GM12878 (cell line): ENCODE data around the gene MAGI1. TPM values are rescaled to one million over a fixed set of nuclear protein-coding genes. Genes with fewer than 3 reads are reported as not detected.

Experiments
- ATAC-seq: fragments of 200-7000 bp; cut with Tn5 transposase; 3 replicates; pipeline ENCODE4 v1.9.1; 2020; ENCODE audit warnings: mild to moderate bottlenecking, moderate library complexity
- BruUV-seq: library from RNA; stranded (reverse); fragments of 400-500 nt; replicated peaks from 2 replicates; lab custom pipeline; 2021; lab: Mats Ljungman, UMichigan
- CTCF ChIA-PET: fragments of 300-600 bp; sonication (Branson Sonifier 250); formaldehyde crosslinking; extraction: SDS; loops from one replicate; lab custom pipeline; 2021; ENCODE audit warnings: inconsistent platforms; lab: Yijun Ruan, JAX
- POLR2A ChIA-PET: fragments of 350-600 bp; formaldehyde crosslinking; extraction: SDS; loops from one replicate; lab custom pipeline; 2021; ENCODE audit warnings: inconsistent platforms; lab: Charles Lee
- RAD21 ChIA-PET: fragments of 300-600 bp; sonication (Branson Sonifier 250); formaldehyde crosslinking; loops from one replicate; lab custom pipeline; 2023; ENCODE audit warnings: antibody characterized with exemption; ENCODE audit not compliant: unreplicated experiment; lab: Charles Lee
- SMC1A ChIA-PET: fragments of 300-600 bp; sonication (Branson Sonifier 250); formaldehyde crosslinking; loops from one replicate; lab custom pipeline; 2023; ENCODE audit not compliant: unreplicated experiment, uncharacterized antibody; lab: Charles Lee
- DNase-seq: peaks from one replicate; pipeline ENCODE4 v3.0.0-alpha.2; 2011; ENCODE audit warnings: low read depth, low spot score
- FAIRE-seq: peaks from 3 replicates; lab custom pipeline; 2011; peaks lifted over from hg19 to GRCh38; lab: Jason Lieb, UNC
- H2AFZ ChIP-seq: 2 replicates; pipeline ENCODE4 v1.6.0; 2011; ENCODE audit warnings: low read depth, low read length, control low read depth; ENCODE audit not compliant: control insufficient read depth
- H3K27ac ChIP-seq: 2 replicates; pipeline ENCODE4 v1.5.1; 2011; ENCODE audit warnings: control low read depth; ENCODE audit not compliant: control insufficient read depth, insufficient read depth
- H3K27me3 ChIP-seq, 2 experiments: replicated peaks in 1 of 2; 2 replicates each; pipeline versions ENCODE4 v1.6.0 to v1.6.1; 2011; ENCODE audit warnings: low read length in 1 of 2; ENCODE audit not compliant: control insufficient read depth in 2 of 2, insufficient read depth in 2 of 2
- H3K36me3 ChIP-seq, 2 experiments: 2 replicates each; pipeline ENCODE4 v1.5.1; 2011; ENCODE audit warnings: low read length in 1 of 2; ENCODE audit not compliant: control insufficient read depth in 2 of 2, insufficient read depth in 2 of 2
- H3K4me1 ChIP-seq: 2 replicates; pipeline ENCODE4 v1.6.1; 2011; ENCODE audit warnings: mild to moderate bottlenecking, low read length, moderate library complexity, mixed read lengths; ENCODE audit not compliant: control insufficient read depth, insufficient read depth
- H3K4me2 ChIP-seq: 2 replicates; pipeline ENCODE4 v1.6.0; 2011; ENCODE audit warnings: control low read depth; ENCODE audit not compliant: control insufficient read depth, insufficient read depth
- H3K4me3 ChIP-seq: fragments of 200-600 bp; sonication (generic); 2 replicates; pipeline ENCODE4 v1.5.1; 2016
- H3K79me2 ChIP-seq: 2 replicates; pipeline ENCODE4 v1.6.0; 2011; ENCODE audit warnings: low read length; ENCODE audit not compliant: control insufficient read depth, insufficient read depth
- H3K9ac ChIP-seq: 2 replicates; pipeline ENCODE4 v1.8.0; 2011; ENCODE audit warnings: low read length, control low read depth, mixed read lengths; ENCODE audit not compliant: control insufficient read depth, insufficient read depth
- H3K9me3 ChIP-seq: replicated peaks from 3 replicates; pipeline ENCODE4 v1.5.1; 2011; ENCODE audit warnings: mild to moderate bottlenecking, low read length; ENCODE audit not compliant: control insufficient read depth, insufficient read depth
- H4K20me1 ChIP-seq: 2 replicates; pipeline ENCODE4 v1.6.0; 2011; ENCODE audit not compliant: control insufficient read depth, insufficient read depth
- ASH2L ChIP-seq: fragments of 300-600, 200-600 bp; sonication (generic); IDR thresholded peaks from 2 replicates; pipeline ENCODE4 v1.6.1; 2017; ENCODE audit warnings: low read depth, mild to moderate bottlenecking, borderline replicate concordance
- ATF2 ChIP-seq: IDR thresholded peaks from 2 replicates; pipeline ENCODE4 v1.6.1; 2012; ENCODE audit warnings: low read length, inconsistent platforms
- BMI1 ChIP-seq: fragments of 450-650 bp; IDR thresholded peaks from 2 replicates; pipeline ENCODE4 v1.6.1; 2016; ENCODE audit warnings: mild to moderate bottlenecking, moderate library complexity, borderline replicate concordance
- CREB1 ChIP-seq: IDR thresholded peaks from 2 replicates; pipeline ENCODE4 v1.6.1; 2012; ENCODE audit warnings: low read depth, mild to moderate bottlenecking, inconsistent platforms
- GABPA ChIP-seq: IDR thresholded peaks from 2 replicates; pipeline ENCODE4 v1.6.1; 2014; ENCODE audit warnings: antibody characterized with exemption, low read depth, mild to moderate bottlenecking, inconsistent platforms
- NFYB ChIP-seq: IDR thresholded peaks from 2 replicates; pipeline ENCODE4 v1.6.1; 2011; ENCODE audit warnings: low read depth, mild to moderate bottlenecking, low read length, improper control_type of control experiment, moderate library complexity; ENCODE audit not compliant: insufficient read depth
- PAX5 ChIP-seq: IDR thresholded peaks from 2 replicates; pipeline ENCODE4 v1.6.1; 2011; ENCODE audit warnings: low read depth, low read length, borderline replicate concordance
- SP1 ChIP-seq: IDR thresholded peaks from one replicate; pipeline ENCODE4 v1.6.1; 2011; ENCODE audit warnings: low read depth, low read length
- SPI1 ChIP-seq: IDR thresholded peaks from 2 replicates; pipeline ENCODE4 v1.6.1; 2011; ENCODE audit warnings: low read depth, mild to moderate bottlenecking, low read length, moderate library complexity, borderline replicate concordance; ENCODE audit not compliant: insufficient read depth
- TARDBP ChIP-seq: IDR thresholded peaks from 2 replicates; pipeline ENCODE4 v1.6.1; 2016; ENCODE audit warnings: borderline replicate concordance
- USF2 ChIP-seq: IDR thresholded peaks from 2 replicates; pipeline ENCODE4 v1.6.1; 2011; ENCODE audit warnings: low read depth, low read length, improper control_type of control experiment, borderline replicate concordance
- WGBS: methylation state at CpG from one replicate; pipeline ENCODE4 v1.1.6; 2016; ENCODE audit warnings: low lambda C conversion rate; ENCODE audit not compliant: insufficient replicate concordance, insufficient coverage; ENCODE audit errors: missing lambda C conversion rate; 5-methylcytosine and 5-hydroxymethylcytosine counted together
- in situ Hi-C: fragments of 300-500 bp; cut with MboI; formaldehyde crosslinking; loops from 9 replicates; pipeline ENCODE4 v1.14.3; 2018; ENCODE audit warnings: mixed read lengths
- intact Hi-C: fragments of 100-400 bp; cut with micrococcal nuclease; formaldehyde crosslinking; loops from one replicate; pipeline ENCODE4 v1.14.2; 2022; ENCODE audit not compliant: unreplicated experiment
- polyA plus RNA-seq, 11 experiments: library from polyadenylated mRNA; depleted of rRNA in 4 of 11; unstranded in 6 of 11; stranded (reverse) in 5 of 11; fragments of >200 nt; fragmentation: Nextera tagmentation in 4 of 11; fragmentation: Illumina TruSeq in 1 of 11; extraction: Ambion mirVana in 4 of 11; extraction: Trizol in 1 of 11; gene quantifications; 1 replicate in 1 of 11; 2 replicates in 10 of 11; pipeline versions ENCODE4 v1.2.1 to v1.2.3, GENCODE V29; 2011 to 2016; ENCODE audit warnings: inconsistent platforms in 2 of 11, missing spikeins in 2 of 11, low read depth in 1 of 11
- total RNA-seq, 4 experiments: library from RNA; depleted of rRNA in 3 of 4; stranded (reverse); fragments of >200 nt in 3 of 4; fragmentation: Illumina TruSeq in 1 of 4; extraction: Trizol in 1 of 4; gene quantifications; 2 replicates each; pipeline versions ENCODE4 v1.2.1 to v1.2.3, GENCODE V29; 2013 to 2021

Gene MAGI1
- total and polyA plus RNA-seq, 10 of the 15 experiments (the other 5 are each of a cell fraction or from before 2014, with no cell fraction given) = 0.02 to 3.3 (median 0.29) TPM; not detected in 1

DNA sequence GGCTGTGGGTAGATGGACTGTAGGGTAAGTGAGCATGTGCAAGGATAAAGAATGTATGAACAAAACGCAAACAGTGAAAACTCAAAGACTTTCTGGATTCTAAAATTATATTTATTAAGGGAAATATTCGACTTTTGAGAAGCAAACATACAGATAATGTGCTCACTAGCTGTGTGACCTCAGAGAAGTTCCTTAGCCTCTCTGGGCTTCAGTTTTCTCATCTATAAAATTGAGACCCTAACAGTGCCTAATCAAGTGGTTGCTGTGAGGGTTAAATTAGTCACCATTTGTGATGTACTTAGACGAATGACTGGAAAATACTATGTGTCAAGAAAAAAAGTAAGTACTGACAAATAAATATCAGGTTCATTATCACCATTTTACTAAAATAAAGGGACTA is 261.7 kb downstream of the MAGI1 start:
- ChIA-PET RAD21 (no interaction called here), CTCF (no interaction called here)
- no peak for DNase-seq

DNA sequence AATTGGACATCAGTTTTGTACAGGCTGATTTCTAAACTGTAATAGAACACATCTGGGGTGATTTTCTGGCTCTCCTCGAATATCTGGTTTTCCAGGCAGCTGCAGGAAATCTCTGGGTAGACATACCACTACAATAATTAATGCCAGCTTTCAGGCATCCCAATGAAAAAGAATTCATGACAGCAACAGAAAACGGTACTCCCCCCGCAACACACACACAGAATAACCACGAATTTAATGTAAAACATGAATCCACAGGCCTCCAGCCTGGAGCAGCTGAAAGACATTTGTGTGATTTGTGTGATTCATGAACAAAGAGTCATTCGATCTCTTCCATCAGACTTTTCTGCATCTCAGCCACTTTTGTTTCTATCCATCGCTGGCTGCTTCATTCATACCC is 262.2 kb downstream of the MAGI1 start:
- SMC1A ChIA-PET = no interaction called here
- Histone ChIP-seq H3K9me3 (no peaks in the 10 kb centered on the region), H3K4me2 (no peak overlapping the region), H4K20me1 (no peaks in the 10 kb centered on the region), H3K4me3 (no peak overlapping the region), H3K27ac (no peak overlapping the region), H3K27me3 (no peaks in the 10 kb centered on the region), H3K36me3 (no peaks in the 10 kb centered on the region), H2AFZ (no peak overlapping the region), H3K79me2 (no peaks in the 10 kb centered on the region), H3K9ac (no peak overlapping the region), H3K4me1 (no peaks in the 10 kb centered on the region)
- no peak for FAIRE-seq
- no peak for ATAC-seq
- intact Hi-C loops = no loop called here
- TF ChIP-seq ASH2L (no peak), SPI1 (no peak), USF2 (no peak), GABPA (no peak), SP1 (no peak), TARDBP (no peak), PAX5 (no peak), ATF2 (no peak), CREB1 (no peak)
- BruUV-seq = no TSS peak
- in situ Hi-C loops = no loop called here
- no peak for DNase-seq
- 1% methylated on average over 6 of the region's 6 CpGs for WGBS
- RAD21 ChIA-PET = no interaction called here
- CTCF ChIA-PET = no interaction called here
- POLR2A ChIA-PET = no interaction called here

More for the DNA sequence above, 261.7 kb downstream of the MAGI1 start:
- ChIA-PET SMC1A (no interaction called here), POLR2A (no interaction called here)
- ATAC-seq = no peak
- no peaks in the 10 kb centered on the region for H3K79me2 ChIP-seq
- H4K20me1 ChIP-seq = no peaks in the 10 kb centered on the region
- H3K27ac ChIP-seq = no peak overlapping the region
- H3K36me3 ChIP-seq = no peaks in the 10 kb centered on the region
- H3K27me3 ChIP-seq = no peaks in the 10 kb centered on the region
- no TSS peak for BruUV-seq
- no peak overlapping the region for H3K9ac ChIP-seq
- H3K4me3 ChIP-seq = no peak overlapping the region
- WGBS = 0% methylated on average over 3 of the region's 3 CpGs
- in situ Hi-C loops (no loop called here), intact Hi-C loops (no loop called here)
- no peaks in the 10 kb centered on the region for H3K9me3 ChIP-seq
- H3K4me2 ChIP-seq = no peak overlapping the region
- no peak for FAIRE-seq
- TF ChIP-seq NFYB (no peak), BMI1 (no peak)
- TF ChIP-seq, all 136 proteins: peak for 0
- no peak overlapping the region for H2AFZ ChIP-seq
- no peaks in the 10 kb centered on the region for H3K4me1 ChIP-seq
